AML-193 (cell line): ENCODE measurements around the gene EGR4.
"Not testable (repeated sequence)": the region's sequence is repeated elsewhere in the genome, so short reads cannot be mapped to it uniquely, and the experiment has no call there.

Source experiments
- DNase-seq, 2 experiments: peaks; one replicate each; lab custom pipeline; 2025; lab: John Stamatoyannopoulos, UW

Gene EGR4

GRCh38 chr2:73263540-73264331, 29.6 kb downstream of the EGR4 start:
- DNase-seq, result no peak

GRCh38 chr2:73262691-73263429, 30.5 kb downstream of the EGR4 start:
- DNase-seq, result not testable (repeated sequence)

- DNase-seq, result no peak
Observed at GRCh38 chr2:73262108-73262651, 31.2 kb downstream of the EGR4 start.

- peak; percentile 8 to 36 for DNase-seq
Observed at GRCh38 chr2:73260338-73260984, 32.9 kb downstream of the EGR4 start.

GRCh38 chr2:73259704-73260337, 33.5 kb downstream of the EGR4 start:
- no peak for DNase-seq

- DNase-seq, result no peak
Observed at GRCh38 chr2:73259276-73259675, 34.1 kb downstream of the EGR4 start.

GRCh38 chr2:73258913-73259215, 34.5 kb downstream of the EGR4 start:
- DNase-seq, result no peak

- no peak for DNase-seq
Observed at GRCh38 chr2:73258186-73258912, 35.0 kb downstream of the EGR4 start.

- peak; percentile 39 to 49 for DNase-seq
Observed at GRCh38 chr2:73257425-73258125, 35.8 kb downstream of the EGR4 start.

GRCh38 chr2:73257021-73257420, 36.3 kb downstream of the EGR4 start:
- no peak for DNase-seq

- DNase-seq, result no peak
Observed at GRCh38 chr2:73256618-73256922, 36.8 kb downstream of the EGR4 start.

GRCh38 chr2:73255907-73256617, 37.3 kb downstream of the EGR4 start:
- DNase-seq, result no peak

GRCh38 chr2:73255007-73255644, 38.2 kb downstream of the EGR4 start:
- no peak for DNase-seq

GRCh38 chr2:73254343-73255006, 38.9 kb downstream of the EGR4 start:
- DNase-seq, result no peak

- peak; percentile 19 to 29 for DNase-seq
Observed at GRCh38 chr2:73253901-73254300, 39.4 kb downstream of the EGR4 start.

- no peak for DNase-seq
Observed at GRCh38 chr2:73253400-73253799, 39.9 kb downstream of the EGR4 start.

- DNase-seq, result no peak
Observed at GRCh38 chr2:73252238-73253027, 40.9 kb downstream of the EGR4 start.
